RPMI7951 (cell line): ENCODE measurements around the gene EXOC2. TPM values are rescaled to one million over a fixed set of nuclear protein-coding genes. Genes with fewer than 3 reads are reported as not detected.

Experiments
- DNase-seq: peaks from one replicate; pipeline ENCODE4 v3.0.0-alpha.2; 2012; ENCODE audit warnings: low read depth
- total RNA-seq: library from RNA; depleted of rRNA; stranded (reverse); fragments of >200 nt; shearing (Covaris generic); gene quantifications from 2 replicates; pipeline ENCODE4 v1.2.3, GENCODE V29; 2014; rRNA removed

EXOC2 gene
- total RNA-seq, 1 experiment from 2014 or later, result 36.6 TPM

DNA sequence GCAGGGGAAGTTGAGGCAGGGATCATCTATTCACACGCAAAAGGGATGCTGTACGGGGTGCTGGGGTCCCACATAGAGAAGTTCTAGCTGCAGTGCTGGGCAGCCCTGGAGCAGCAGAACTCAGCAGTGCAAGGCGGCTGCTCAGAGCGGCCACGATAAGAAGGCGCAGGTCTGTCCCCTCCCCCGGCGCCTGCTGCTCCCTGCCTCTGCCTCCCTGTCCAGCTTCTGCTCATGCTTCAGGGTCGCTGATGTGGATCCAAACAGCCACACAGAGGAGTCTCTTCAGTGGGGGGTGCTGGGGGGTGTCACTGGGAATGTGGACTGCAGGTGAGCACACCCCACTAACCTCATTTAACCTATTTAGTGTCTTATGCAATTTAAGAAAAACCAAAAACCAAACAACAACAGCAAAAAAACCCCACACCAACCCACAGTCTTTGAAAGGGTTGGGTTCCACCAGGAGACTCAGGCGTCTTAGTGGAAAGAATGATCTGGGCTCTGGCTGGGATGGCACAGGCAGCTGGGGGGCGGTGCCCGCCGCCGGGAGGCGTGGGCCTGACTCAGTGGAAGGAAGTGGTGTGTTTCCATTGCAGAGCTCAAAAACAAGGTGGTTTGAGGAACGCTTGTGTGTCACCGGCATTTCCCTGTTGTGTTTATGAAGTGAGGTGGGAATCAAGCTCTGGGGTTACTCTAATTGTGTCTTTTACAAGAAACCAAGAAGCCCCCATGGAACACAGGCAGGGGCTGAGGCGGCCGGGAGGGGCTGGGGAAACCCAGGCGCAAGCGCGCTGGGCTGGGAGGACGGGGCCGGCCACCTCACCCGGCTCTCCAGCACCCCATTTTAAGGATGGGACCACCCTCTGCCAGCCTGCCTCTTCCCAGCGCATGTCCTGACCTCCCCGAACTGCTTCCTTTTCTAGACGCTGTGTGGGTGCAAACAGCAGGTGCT lies 246.2 kb downstream of the EXOC2 start:
- no peak for DNase-seq

DNA sequence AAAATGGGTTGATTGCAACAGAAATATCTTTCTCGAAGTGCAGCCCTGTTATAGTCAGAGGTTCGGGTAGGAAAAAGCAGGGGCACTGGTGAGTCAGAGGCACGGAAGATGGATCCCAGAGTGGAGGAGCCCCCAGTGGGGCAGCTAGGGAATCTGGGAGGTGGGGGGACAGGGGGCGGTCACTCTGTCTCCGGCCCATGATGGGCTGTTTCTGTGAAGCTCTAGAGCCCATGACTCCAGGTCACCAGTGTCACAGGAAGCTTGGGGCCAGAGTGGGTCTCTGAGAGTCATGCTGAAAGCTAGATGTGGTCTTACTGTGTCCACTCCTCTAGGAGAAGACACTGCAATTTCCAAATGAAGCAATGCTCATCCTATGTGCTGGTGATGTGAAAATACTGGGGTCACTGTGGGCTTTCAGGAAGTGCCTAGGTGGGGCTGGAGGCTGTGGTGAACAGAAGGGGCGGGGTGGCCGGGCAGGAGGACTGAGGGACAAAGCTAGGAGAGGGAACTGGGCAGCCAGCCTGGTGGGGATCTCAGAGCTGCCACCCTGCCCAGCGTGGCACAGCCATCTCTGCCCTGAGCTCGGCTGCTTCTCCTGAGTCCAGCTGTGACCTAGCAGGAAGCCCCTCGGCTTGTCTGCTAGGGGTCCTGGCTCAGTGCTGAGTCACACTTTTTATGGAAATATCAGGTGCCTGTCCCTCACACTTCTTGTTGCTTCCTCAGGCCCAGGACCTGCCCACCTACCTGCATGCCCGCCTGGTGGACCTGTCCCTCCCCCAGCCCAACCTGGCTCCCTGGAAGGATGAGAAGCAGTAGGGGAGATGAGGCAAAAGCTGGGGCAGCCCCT lies 247.1 kb downstream of the EXOC2 start:
- DNase-seq, result no peak

DNA sequence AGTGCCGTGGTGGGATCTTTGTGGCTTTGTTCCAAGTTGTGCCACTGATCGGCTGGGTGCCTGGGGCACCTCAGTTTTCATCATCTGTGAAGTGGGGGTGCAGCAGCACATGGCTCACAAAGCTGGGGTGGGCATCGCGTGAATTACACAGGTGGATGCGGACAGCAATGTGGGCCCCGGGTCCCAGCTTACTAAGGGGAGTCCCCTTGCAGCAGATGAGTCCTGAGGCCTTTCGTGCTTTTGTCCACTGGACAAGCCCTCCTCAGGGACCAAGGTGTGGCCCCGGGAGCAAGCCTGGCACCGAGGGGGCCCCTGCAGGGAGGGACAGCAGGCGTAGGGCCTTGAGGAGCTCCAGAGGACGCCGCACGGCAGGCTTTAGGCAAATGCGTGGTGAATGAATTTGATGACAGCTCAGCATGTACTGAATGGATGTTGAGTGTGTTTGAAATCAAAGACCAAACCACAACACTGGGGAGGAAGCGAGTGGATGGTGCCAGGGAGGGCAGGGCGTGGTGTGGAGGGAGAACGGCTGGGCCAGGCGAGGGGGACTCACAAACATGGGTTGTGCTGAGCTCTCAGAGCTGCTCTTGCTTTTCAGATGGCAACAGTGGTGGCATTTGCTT lies 248.2 kb downstream of the EXOC2 start:
- no peak for DNase-seq

DNA sequence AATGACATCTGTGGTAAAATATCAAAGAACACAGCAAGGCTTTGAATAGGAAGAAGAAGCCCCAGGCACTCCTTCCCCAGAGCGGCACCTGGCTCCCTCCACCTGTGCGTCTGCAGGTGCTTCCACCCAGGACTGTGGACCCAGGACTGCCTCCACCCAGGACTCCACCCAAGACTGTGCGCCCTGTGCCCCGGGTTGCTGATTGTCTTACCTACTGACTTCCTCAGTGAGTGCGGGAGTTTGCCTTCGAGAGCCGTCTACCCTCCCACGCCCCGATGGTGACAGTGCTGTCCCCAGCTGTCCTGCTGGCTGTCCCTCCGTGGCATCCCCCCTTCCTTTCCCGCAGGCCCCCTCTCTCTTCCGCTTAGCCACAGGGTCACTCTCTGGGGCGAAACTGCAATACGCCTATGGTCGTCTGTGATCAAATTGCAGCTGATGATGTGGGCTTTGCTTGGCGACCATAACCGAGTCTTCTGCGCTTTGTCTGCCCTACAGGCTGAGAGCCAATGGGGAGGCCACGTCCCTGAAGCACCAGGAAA lies 249.2 kb downstream of the EXOC2 start:
- no peak for DNase-seq

DNA sequence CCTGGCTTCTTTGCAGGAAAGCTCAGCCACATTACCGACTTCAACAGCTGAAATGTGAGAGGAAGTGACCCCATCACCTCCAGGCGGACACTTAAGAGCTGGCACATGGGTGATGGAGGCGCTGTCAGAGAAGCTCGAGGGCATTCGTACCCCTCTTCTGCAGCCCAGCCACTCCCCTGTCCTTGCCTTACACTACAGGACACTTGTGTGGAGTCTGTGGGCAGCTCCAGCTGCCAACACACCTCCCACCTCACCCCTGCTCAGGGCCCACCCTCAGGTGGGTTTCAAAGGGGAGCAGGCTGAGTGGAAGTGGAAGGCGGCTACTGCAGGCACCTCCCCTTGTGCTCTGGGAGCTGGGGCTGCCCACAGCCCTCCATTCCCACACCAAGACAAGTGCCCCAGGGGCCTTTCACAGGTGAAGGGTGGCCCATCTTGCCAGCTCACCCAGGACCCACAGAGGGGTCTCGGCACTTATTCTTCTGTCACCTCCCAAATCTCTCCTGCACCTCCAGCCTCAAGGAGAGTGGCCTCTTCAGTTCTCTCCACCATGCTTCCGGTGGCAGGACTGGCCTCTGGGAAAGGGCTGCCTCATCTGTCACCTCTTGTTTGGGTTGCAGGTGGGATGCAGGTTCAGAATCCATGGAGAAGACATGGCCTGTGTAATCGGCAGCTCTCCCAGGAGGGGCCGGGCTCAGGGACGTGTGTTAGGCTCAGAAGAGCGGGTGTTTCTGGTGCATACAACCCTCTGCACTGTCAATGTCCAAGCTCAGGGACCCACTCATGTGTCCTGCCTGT lies 251.6 kb downstream of the EXOC2 start:
- DNase-seq, result no peak

DNA sequence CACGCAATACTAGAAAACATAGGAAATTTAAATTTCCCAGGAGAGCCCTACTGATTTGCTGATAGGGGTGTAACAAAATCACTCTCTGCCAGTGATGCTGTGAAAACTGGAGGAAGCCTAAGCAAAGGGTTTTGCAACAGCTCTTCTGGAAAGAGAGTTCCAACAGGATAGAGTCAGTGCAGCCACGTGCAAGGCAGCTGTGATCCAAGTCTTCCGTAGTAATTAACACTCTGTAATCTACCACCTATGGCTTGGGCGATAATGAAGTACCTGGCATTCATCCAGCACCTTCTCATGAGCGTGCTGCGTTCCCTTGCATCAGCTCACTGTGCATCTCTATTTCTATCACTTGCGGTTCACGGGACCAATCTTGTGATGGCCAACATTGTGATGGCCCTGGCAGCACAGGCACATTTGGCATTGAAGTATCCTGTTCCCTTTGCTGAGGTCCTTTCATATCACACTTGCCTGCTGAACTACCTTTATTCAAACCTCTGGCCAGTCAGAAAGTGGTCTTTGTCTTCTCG lies 253.2 kb downstream of the EXOC2 start:
- DNase-seq, result no peak

DNA sequence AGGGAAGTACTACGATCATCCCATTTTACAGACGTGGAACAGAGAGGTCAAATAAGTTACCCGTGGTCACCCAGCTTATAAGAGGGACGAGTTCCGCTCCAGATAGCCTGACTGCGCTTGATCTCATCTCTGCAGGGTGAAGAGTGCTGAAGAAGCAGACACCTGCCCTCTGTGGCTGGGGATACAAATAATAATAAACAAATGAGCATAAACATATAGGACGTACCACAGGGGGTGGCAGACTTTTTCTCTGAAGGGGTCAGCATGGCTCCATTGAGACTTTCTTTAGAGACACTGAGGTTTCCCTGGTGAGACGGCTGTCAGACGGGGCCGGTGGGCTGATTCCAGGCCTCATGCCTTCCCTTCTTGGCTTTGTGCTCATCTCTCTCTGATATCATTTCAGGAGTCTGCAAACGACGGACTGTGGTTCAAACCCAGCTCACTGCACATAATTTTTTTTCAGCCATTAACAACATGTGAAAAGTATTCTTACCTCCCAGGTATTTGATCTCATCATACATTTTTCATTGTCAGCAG lies 254.2 kb downstream of the EXOC2 start:
- DNase-seq, result no peak

DNA sequence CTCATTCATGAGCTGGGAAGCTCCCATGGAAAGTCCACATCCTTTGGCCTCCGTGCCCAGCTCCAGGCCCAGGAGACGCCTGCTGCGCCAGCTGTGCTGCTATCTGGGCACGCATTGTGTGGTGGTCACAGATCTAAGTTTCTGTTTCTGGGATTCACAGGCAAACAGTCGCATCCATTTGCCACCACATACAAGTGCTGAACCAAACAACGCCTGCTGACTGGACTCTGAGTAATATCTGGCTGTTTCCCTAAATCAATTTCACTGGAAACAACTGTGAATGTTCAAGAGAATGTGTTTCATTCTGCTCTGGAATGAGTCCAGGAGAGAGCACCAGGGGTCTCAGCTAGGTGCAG lies 255.9 kb downstream of the EXOC2 start:
- no peak for DNase-seq

DNA sequence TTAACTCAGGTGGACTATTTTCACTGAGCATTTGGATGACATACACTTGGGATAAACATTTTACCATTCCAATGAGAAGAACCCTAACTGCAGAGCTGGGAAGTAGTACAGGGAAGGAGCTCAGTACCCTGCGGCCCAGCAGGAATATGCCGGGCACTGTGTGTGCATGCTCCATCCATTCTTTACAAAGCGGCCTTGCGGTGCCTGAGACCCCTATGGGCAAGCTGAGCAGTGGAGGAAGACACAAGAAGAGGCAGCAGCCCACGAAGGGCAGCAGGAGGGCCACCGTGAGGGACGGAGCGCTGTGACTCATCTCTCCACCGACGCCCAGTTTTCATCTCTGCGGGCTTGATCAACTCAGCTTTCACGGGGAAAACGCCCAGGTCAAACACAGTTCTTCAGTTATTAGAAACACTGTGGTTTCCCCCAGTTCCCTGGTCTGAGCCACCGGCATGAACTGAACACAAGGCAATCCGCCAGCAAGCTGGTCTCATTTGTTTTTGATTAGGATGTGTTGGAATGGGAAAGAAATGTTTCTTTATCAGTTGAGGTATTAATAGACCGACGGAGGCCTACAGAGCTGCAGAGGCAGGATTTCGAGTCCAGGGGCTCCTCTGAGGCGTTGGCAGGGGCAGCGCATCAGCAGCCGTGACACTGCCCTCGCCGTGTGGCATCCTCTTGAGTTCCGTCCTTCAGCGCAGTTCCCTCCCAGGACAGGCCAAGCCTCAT lies 256.5 kb downstream of the EXOC2 start:
- DNase-seq, result peak; percentile 52

DNA sequence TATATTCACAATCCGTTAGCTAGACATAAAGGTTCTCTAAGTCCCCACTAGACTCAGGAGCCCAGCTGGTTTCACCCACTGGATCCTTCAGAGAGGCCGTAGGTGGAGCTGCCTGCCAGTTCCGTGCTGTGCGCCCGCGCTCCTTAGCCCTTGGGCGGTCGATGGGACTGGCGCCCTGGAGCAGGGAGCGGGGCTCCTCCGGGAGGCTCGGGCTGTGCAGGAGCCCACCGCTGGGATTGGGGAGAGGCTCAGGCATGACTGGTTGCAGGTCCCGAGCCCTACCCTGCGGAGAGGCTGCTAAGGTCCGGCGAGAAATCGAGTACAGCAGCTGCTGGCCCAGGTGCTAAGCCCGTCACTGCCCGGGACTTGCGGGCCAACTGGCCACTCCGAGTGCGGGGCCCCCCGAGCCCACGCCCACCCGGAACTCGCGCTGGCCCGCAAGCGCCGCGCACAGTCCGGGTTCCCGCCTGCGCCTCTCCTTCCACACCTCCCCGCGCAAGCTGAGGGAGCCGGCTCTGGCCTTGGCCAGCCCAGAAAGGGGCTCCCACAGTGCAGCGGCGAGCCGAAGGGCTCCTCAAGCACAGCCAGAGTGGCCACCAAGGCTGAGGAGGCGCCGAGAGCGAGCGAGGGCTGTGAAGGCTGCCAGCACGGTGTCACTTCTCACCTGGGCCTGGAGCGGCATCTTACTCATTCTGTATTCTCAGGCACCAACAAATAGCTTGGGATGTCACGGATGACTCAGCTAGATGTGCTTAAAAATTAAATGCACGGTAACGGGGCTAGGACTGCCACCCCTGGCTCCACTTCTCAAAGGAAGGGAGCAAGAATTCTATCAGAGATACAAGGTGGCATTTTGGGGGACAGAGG lies 257.3 kb downstream of the EXOC2 start:
- no peak for DNase-seq

Other genes starting within 250 kb of the EXOC2 start
- 0.36 and 0.98 TPM in 2 replicates for gene HUS1B, start 36.0 kb downstream of the EXOC2 start, total RNA-seq